ENCODE data around the gene AIM2. TPM values are rescaled to one million over a fixed set of nuclear protein-coding genes. Genes with fewer than 3 reads are reported as not detected.

Gene AIM2
- polyA plus RNA-seq, 1 experiment, result not detected

Other genes starting within 250 kb of the AIM2 start
- gene MNDA, start 245.4 kb downstream of the AIM2 start, polyA plus RNA-seq (2011; rRNA removed), result not detected in 2 replicates
- gene PYHIN1, start 145.2 kb downstream of the AIM2 start, polyA plus RNA-seq (2011; rRNA removed), result not detected in 2 replicates
- gene IFI16, start 66.9 kb downstream of the AIM2 start, polyA plus RNA-seq (2011; rRNA removed), result 134 and 179 TPM in 2 replicates
- gene CADM3, start 94.8 kb upstream of the AIM2 start, polyA plus RNA-seq (2011; rRNA removed), result 0.01 TPM in 1 of 2 replicates, not detected in the other
- not detected in 2 replicates for gene ACKR1, start 128.1 kb upstream of the AIM2 start, polyA plus RNA-seq (2011; rRNA removed)
- gene FCER1A, start 225.6 kb upstream of the AIM2 start, polyA plus RNA-seq (2011; rRNA removed), result not detected in 2 replicates

All from AG04450 (cell line).